HL-60 (cell line): ENCODE measurements around the gene YIPF4.

Source experiments
- DNase-seq, 2 experiments: peaks; one replicate each; pipeline ENCODE4 v3.0.0-alpha.2; 2010 to 2020; ENCODE audit warnings: low read depth in 1 of 2, low spot score in 1 of 2
- H3K27ac ChIP-seq: fragments of 250-450 bp; sonication (Bioruptor Pico); replicated peaks from 2 replicates; pipeline ENCODE4 v1.5.1; 2020; ENCODE audit warnings: mild to moderate bottlenecking, moderate library complexity
- H3K27me3 ChIP-seq: fragments of 250-450 bp; sonication (Bioruptor Pico); 2 replicates; pipeline ENCODE4 v1.5.1; 2021; ENCODE audit warnings: mild to moderate bottlenecking, moderate library complexity; ENCODE audit not compliant: insufficient read depth, poor library complexity, severe bottlenecking
- H3K4me3 ChIP-seq: replicated peaks from 2 replicates; pipeline ENCODE4 v1.5.1; 2011; ENCODE audit warnings: mild to moderate bottlenecking, control low read depth, low read length; ENCODE audit not compliant: insufficient read depth
- CTCF ChIP-seq: IDR thresholded peaks from one replicate; pipeline ENCODE4 v1.5.1; 2011; ENCODE audit warnings: low read length, control low read depth, inconsistent platforms; ENCODE audit not compliant: insufficient read depth
- GABPA ChIP-seq: IDR thresholded peaks from 2 replicates; pipeline ENCODE4 v1.6.1; 2012; ENCODE audit warnings: low read depth
- POLR2AphosphoS5 ChIP-seq: IDR thresholded peaks from 2 replicates; pipeline ENCODE4 v1.6.1; 2012; ENCODE audit warnings: low read depth
- SPI1 ChIP-seq: IDR thresholded peaks from 2 replicates; pipeline ENCODE4 v1.6.1; 2012; ENCODE audit warnings: low read depth, mild to moderate bottlenecking, borderline replicate concordance
- TF ChIP-seq, protein P1 (sequence below): IDR thresholded peaks from 2 replicates; pipeline ENCODE4 v1.6.1; 2012; ENCODE audit warnings: low read depth; ENCODE audit not compliant: insufficient replicate concordance

YIPF4 gene

DNA sequence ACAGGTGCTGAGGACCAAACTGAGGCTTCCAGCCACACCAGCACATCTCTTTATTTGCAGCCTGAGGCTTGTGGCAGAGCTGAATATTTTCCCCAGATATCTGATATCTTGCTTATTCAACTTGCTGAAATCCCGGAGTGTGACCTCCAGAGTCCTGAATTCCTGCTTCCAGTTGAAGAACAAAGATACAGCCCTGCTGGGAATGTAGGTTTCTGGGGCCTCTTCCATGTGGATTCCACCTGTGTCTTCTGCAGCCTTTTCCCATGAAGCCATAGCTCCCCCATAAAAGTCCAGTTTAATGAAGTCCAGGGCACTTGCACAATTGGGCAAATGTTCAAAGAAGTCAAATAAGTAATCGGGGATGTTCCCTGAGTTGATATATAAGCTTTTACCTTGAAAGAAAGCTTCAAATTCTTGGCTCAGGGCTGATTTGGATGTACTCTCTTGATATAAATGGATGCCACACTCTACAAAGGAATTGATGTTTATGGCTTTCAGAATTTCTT is 27.9 kb upstream of the YIPF4 start:
- H3K27ac ChIP-seq = no peak overlapping the region
- H3K27me3 ChIP-seq = no peaks in the 10 kb centered on the region
- no peak overlapping the region for H3K4me3 ChIP-seq
- TF ChIP-seq GABPA (no peak), CTCF (no peak), POLR2AphosphoS5 (no peak), SPI1 (no peak)
- TF ChIP-seq, protein P1, sequence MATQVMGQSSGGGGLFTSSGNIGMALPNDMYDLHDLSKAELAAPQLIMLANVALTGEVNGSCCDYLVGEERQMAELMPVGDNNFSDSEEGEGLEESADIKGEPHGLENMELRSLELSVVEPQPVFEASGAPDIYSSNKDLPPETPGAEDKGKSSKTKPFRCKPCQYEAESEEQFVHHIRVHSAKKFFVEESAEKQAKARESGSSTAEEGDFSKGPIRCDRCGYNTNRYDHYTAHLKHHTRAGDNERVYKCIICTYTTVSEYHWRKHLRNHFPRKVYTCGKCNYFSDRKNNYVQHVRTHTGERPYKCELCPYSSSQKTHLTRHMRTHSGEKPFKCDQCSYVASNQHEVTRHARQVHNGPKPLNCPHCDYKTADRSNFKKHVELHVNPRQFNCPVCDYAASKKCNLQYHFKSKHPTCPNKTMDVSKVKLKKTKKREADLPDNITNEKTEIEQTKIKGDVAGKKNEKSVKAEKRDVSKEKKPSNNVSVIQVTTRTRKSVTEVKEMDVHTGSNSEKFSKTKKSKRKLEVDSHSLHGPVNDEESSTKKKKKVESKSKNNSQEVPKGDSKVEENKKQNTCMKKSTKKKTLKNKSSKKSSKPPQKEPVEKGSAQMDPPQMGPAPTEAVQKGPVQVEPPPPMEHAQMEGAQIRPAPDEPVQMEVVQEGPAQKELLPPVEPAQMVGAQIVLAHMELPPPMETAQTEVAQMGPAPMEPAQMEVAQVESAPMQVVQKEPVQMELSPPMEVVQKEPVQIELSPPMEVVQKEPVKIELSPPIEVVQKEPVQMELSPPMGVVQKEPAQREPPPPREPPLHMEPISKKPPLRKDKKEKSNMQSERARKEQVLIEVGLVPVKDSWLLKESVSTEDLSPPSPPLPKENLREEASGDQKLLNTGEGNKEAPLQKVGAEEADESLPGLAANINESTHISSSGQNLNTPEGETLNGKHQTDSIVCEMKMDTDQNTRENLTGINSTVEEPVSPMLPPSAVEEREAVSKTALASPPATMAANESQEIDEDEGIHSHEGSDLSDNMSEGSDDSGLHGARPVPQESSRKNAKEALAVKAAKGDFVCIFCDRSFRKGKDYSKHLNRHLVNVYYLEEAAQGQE = no peak
- DNase-seq = no peak

GRCh38 chr2:32250290-32250689 is 27.4 kb upstream of the YIPF4 start:
- H3K27me3 ChIP-seq = no peaks in the 10 kb centered on the region
- H3K4me3 ChIP-seq = no peak overlapping the region
- no peak overlapping the region for H3K27ac ChIP-seq
- no peak for DNase-seq
- TF ChIP-seq CTCF (no peak), POLR2AphosphoS5 (no peak), SPI1 (no peak), GABPA (no peak)
- TF ChIP-seq, protein P1 = no peak

DNA sequence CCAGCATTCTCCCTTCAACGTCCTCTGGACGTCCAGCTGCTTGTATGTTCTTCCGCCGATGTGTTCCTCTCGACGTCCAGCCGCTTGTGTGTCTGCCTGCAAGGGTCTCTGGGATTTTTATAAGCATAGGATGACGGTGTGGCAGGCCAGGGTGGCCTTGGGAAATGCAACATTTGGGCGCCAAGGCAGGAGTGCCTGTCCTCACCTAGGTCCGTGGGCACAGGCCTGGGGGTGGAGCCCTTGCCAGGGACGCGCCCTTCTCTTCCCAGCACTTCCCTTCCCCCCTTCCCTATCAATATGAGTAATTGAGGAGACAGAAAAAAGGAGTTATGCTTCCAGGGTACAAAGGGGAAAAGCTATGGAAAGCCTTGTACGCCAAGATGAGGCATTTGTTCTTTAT is 19.5 kb upstream of the YIPF4 start:
- H3K4me3 ChIP-seq = no peak overlapping the region
- no peak for TF ChIP-seq CTCF
- TF ChIP-seq POLR2AphosphoS5 = no peak
- no peak for TF ChIP-seq GABPA
- TF ChIP-seq SPI1 = no peak
- TF ChIP-seq, protein P1 = no peak
- no peaks in the 10 kb centered on the region for H3K27me3 ChIP-seq
- no peak for DNase-seq
- H3K27ac ChIP-seq = no peak overlapping the region
